Choroid plexus epithelial cell (primary cell): ENCODE data around the gene SNAPC4.

Experiments used
- DNase-seq: peaks from one replicate; pipeline ENCODE4 v3.0.0-alpha.2; 2010; ENCODE audit warnings: low read depth
- H3K4me3 ChIP-seq: 2 replicates; pipeline ENCODE4 v1.5.1; 2011; ENCODE audit warnings: low read depth, mild to moderate bottlenecking, control low read depth, low read length, moderate library complexity
- TF ChIP-seq, protein P1 (sequence below): conservative IDR thresholded peaks from 2 replicates; pipeline ENCODE4 v1.5.1; 2011; ENCODE audit warnings: low read depth, mild to moderate bottlenecking, control low read depth, inconsistent platforms, low read length, moderate library complexity

Gene SNAPC4

DNA sequence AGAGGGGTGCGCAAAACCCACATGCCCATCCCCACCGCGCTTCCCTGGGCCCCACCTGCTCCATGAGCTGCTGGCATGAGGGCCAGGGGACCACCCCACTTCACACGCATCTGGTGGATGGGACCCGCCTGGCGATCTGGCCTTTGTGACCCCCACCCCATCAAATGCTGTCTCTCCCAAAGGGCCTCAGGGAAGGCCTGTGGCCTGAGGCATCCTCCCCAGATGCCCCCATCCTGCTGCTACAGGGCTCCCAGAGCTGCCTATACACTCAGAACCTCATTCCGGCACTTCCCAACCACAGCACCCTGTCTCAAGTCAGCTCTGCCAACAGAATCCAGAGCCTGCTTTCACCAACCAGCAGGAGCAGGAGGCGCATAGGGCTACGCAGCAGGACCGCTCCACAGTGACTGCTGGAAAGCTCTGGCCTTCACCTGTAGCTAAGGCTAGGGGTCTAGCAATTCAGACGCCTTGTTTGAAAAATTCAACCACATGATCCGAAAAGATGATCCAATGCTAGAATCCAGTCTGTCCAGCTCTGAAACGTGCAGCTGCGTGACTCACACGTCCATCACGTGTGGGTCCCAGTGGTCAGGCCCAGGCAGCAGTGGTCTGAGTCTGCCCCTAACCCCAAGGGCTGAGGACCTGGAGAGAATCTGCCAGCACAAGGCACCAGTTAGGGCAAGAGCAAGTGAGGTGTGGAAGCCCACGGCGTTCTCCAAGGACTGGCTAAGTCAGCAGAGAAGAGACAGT is 1.4 kb upstream of the SNAPC4 start:
- no peak for DNase-seq
- H3K4me3 ChIP-seq: no peak overlapping the region
- TF ChIP-seq, protein P1, sequence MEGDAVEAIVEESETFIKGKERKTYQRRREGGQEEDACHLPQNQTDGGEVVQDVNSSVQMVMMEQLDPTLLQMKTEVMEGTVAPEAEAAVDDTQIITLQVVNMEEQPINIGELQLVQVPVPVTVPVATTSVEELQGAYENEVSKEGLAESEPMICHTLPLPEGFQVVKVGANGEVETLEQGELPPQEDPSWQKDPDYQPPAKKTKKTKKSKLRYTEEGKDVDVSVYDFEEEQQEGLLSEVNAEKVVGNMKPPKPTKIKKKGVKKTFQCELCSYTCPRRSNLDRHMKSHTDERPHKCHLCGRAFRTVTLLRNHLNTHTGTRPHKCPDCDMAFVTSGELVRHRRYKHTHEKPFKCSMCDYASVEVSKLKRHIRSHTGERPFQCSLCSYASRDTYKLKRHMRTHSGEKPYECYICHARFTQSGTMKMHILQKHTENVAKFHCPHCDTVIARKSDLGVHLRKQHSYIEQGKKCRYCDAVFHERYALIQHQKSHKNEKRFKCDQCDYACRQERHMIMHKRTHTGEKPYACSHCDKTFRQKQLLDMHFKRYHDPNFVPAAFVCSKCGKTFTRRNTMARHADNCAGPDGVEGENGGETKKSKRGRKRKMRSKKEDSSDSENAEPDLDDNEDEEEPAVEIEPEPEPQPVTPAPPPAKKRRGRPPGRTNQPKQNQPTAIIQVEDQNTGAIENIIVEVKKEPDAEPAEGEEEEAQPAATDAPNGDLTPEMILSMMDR: no peak

DNA sequence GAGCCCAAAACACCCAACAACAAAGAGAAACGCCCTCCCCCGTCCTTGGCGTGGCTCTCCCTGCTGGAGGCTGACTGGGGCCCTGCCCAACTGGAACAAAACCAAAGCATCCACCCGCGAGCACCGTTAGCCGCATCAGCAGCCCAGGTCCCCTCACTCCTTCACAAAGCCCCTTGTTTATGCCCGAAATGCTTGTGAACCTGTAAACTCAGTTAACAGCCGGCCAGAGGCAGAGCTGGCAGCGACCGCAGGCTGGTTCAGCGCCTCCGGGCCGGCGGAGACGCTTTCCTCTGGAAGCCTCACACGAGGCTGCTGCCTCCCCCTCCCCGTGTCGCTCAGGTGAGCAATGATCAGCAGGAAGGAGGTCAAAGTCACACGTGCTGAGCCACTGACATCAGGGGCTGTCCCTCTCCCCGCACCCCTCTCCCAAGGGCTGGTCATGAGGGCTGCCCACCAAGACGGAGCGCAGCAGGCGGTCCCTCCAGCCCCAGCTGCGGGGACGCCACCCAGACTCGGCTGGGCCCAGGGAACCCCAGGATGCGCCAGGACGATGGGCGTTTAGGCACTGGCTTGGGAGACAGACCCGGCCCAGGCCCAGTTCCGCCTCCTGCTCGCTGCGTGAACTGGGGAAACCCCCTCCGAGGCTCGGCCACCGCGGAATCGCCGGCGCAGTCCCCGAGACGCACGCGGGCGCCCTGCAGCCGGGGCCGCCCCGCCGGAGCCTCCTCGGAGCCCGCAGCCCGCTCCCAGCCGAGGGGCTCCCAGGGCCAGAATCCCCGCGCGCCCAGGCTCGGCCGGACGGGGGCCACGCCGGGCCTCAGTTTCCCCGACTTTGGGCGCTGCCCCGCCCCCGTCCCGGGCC is 563 bp downstream of the SNAPC4 start:
- TF ChIP-seq, protein P1: no peak

DNA sequence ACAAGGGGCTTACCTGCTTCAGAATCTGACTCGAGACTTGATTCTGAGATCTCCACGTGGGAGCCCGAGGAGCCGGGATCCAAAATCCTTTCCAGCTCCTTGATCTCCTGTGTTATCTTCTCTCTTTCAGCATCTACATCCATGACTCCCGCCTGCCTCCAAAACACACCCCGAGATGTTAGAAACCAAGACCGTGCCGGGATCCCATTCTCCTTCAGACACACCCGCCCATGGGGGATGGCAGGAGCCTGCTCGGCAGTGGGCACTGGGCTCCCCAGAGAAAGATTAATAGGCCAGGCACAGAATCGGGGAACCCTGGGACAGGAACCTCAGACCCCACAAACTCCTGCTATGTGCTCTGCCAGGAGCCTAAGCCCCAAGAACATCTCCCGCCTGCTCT is 1.7 kb downstream of the SNAPC4 start:
- TF ChIP-seq, protein P1: no peak
- H3K4me3 ChIP-seq: no peak overlapping the region
- no peak for DNase-seq

More for the DNA sequence above, 563 bp downstream of the SNAPC4 start:
- peak overlapping the region; percentile 87 for H3K4me3 ChIP-seq
- DNase-seq: peak; percentile 28

DNA sequence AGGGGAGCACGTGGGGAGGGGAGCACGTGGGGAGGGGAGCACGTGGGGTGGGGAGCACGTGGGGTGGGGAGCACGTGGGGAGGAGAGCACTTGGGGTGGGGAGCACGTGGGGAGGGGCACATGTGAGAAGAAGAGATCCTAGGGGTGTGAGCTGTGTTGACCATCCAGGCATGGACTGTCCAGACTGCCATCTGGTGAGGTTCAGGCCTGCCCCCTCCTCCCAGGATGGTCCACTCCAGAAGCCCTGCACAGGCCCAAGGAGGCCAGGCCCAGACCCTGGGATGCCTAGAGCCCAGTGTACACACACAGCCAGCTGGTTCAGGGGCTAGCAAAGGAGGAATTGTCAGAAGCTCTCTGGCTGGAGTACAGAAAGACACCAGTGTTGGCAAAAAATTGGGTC is 2.3 kb downstream of the SNAPC4 start:
- DNase-seq: no peak
- no peak overlapping the region for H3K4me3 ChIP-seq
- TF ChIP-seq, protein P1: no peak

DNA sequence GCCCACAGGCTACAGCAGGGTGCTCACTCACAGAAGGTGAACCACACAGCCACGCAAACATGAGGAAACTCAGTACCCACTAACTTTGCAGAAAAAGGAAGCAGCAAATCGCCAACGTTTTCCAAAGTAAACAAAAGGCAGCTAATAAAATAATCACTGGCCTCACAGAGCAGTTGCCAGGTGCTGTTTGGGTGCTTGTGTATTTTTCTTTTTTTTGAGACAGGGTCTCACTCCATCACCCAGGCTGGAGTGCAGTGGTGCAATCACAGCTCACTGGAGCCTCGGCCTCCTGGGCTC is 3.8 kb downstream of the SNAPC4 start:
- DNase-seq: no peak
- TF ChIP-seq, protein P1: no peak
- no peak overlapping the region for H3K4me3 ChIP-seq

DNA sequence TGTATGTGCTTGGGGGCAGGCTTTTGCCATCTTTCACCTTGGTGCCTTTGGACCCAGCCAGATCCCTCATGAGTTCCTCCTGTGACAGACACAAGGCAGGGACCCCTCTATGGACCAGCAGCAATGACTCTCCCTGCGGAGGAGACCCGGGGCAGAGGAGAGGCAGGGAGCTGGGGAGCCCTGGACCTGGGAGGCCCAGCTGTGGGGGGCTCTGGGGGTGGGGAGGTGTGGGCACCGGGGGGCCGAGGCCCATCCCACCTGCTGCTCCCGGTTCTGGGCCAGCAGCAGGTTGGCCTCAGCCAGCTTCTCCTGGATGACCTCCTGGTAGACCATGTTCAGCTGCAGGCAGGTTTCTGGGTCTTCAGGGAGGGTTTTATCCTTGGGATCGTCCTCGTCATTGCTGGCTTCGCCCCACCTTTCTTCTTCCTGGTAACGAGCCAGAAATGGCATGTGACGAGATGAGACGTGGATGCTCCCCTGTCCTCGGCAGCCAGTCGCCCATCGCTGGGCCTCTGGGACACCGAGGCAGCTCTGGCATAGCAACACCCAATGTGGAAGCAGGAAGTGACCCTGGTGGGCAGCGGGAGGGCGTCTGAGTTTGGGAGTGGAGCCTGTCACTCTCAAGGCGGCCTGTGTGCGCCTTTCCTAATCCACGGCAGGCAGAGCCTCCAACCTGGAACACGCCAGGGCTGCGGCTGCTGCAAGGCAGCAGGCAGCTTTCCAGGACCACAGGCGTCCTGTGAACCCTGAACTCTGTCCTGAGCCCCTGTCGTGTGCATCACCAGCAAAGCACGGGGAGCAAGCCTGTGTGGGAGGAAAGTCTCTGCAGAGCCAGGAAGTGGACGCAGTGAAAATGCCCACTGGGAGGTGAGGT is 4.4 kb downstream of the SNAPC4 start:
- DNase-seq: no peak
- TF ChIP-seq, protein P1: no peak
- no peak overlapping the region for H3K4me3 ChIP-seq
